PC-3 (cell line): ENCODE results near the gene CMTM8. TPM values are rescaled to one million over a fixed set of nuclear protein-coding genes. Genes with fewer than 3 reads are reported as not detected.

ENCODE experiments used
- ATAC-seq: fragments of 200-7000 bp; cut with Tn5 transposase; 2 replicates; pipeline ENCODE4 v1.9.1; 2020; ENCODE audit warnings: mild to moderate bottlenecking, moderate library complexity
- BruUV-seq: library from RNA; stranded (reverse); fragments of 400-500 nt; replicated peaks from 2 replicates; lab custom pipeline; 2021; lab: Mats Ljungman, UMichigan
- CTCF ChIA-PET: fragments of 300-600 bp; sonication (Branson Sonifier 250); formaldehyde crosslinking; loops from one replicate; lab custom pipeline; 2022; ENCODE audit warnings: antibody characterized with exemption; lab: Charles Lee
- POLR2A ChIA-PET: fragments of 300-600 bp; sonication (Branson Sonifier 250); formaldehyde crosslinking; loops from one replicate; lab custom pipeline; 2022; ENCODE audit warnings: antibody characterized with exemption; ENCODE audit not compliant: unreplicated experiment; lab: Charles Lee
- DNase-seq: peaks from one replicate; pipeline ENCODE4 v3.0.0-alpha.2; 2015
- H2AFZ ChIP-seq: fragments of 300-600 bp; sonication (generic); 2 replicates; pipeline ENCODE4 v1.6.0; 2016; ENCODE audit warnings: antibody characterized with exemption, low read length
- H3F3A ChIP-seq: fragments of 300-600 bp; sonication (generic); one replicate; pipeline ENCODE4 v1.6.0; 2017; ENCODE audit warnings: antibody characterized with exemption, low read length, control low read depth, mild to moderate bottlenecking; ENCODE audit not compliant: unreplicated experiment
- H3K27ac ChIP-seq: fragments of 300-600 bp; sonication (generic); 2 replicates; pipeline ENCODE4 v1.5.1; 2016; ENCODE audit warnings: mild to moderate bottlenecking, low read length
- H3K27me3 ChIP-seq: fragments of 300-600 bp; sonication (generic); 2 replicates; pipeline ENCODE4 v1.6.1; 2016; ENCODE audit warnings: low read length, mixed read lengths
- H3K36me3 ChIP-seq: fragments of 300-600 bp; sonication (generic); 2 replicates; pipeline ENCODE4 v1.6.1; 2016; ENCODE audit warnings: low read depth, mixed run types, low read length, mixed read lengths
- H3K4me1 ChIP-seq: fragments of 300-600 bp; sonication (generic); 2 replicates; pipeline ENCODE4 v1.5.1; 2016; ENCODE audit warnings: low read length; ENCODE audit not compliant: insufficient read depth
- H3K4me2 ChIP-seq: fragments of 300-600 bp; sonication (generic); 2 replicates; pipeline ENCODE4 v1.6.0; 2016; ENCODE audit warnings: low read length
- H3K4me3 ChIP-seq: fragments of 300-600 bp; sonication (generic); 2 replicates; pipeline ENCODE4 v1.5.1; 2016; ENCODE audit warnings: mild to moderate bottlenecking, low read length, mixed read lengths
- H3K79me2 ChIP-seq: fragments of 300-600 bp; sonication (generic); 2 replicates; pipeline ENCODE4 v1.6.1; 2017; ENCODE audit warnings: low read length, mixed read lengths
- H3K9ac ChIP-seq: fragments of 300-600 bp; sonication (generic); 2 replicates; pipeline ENCODE4 v1.6.0; 2016; ENCODE audit warnings: mild to moderate bottlenecking, low read length
- H3K9me2 ChIP-seq: fragments of 300-600 bp; sonication (generic); replicated peaks from 2 replicates; pipeline ENCODE4 v1.6.1; 2016; ENCODE audit warnings: mixed run types, low read length, mixed read lengths
- H3K9me3 ChIP-seq: fragments of 300-600 bp; sonication (generic); 2 replicates; pipeline ENCODE4 v1.6.1; 2016; ENCODE audit warnings: low read length, mixed read lengths
- H4K20me1 ChIP-seq: fragments of 300-600 bp; sonication (generic); 2 replicates; pipeline ENCODE4 v1.6.1; 2016; ENCODE audit warnings: low read length, mixed read lengths
- EZH2 ChIP-seq: fragments of 300-600 bp; sonication (generic); IDR thresholded peaks from one replicate; pipeline ENCODE4 v1.6.1; 2017; ENCODE audit warnings: antibody characterized with exemption, mild to moderate bottlenecking, low read length; ENCODE audit not compliant: unreplicated experiment
- EZH2phosphoT487 ChIP-seq: fragments of 300-600 bp; sonication (generic); IDR thresholded peaks from 2 replicates; pipeline ENCODE4 v1.6.1; 2018; ENCODE audit warnings: mild to moderate bottlenecking, antibody characterized with exemption, low read length, borderline replicate concordance
- intact Hi-C: fragments of 100-400 bp; cut with micrococcal nuclease; formaldehyde crosslinking; loops from 2 replicates; pipeline ENCODE4 v1.9.0; 2023
- total RNA-seq: library from RNA; depleted of rRNA; stranded (reverse); fragments of >200 nt; gene quantifications from 2 replicates; pipeline ENCODE4 v1.2.3, GENCODE V29; 2014
- TF ChIP-seq, protein P1 (sequence below): fragments of 300-600 bp; sonication (generic); conservative IDR thresholded peaks from 2 replicates; pipeline ENCODE4 v1.5.1; 2017; ENCODE audit warnings: antibody characterized with exemption, low read depth, mild to moderate bottlenecking, low read length

CMTM8 gene
- total RNA-seq, 1 experiment from 2014 or later, result 5.2 TPM

DNA sequence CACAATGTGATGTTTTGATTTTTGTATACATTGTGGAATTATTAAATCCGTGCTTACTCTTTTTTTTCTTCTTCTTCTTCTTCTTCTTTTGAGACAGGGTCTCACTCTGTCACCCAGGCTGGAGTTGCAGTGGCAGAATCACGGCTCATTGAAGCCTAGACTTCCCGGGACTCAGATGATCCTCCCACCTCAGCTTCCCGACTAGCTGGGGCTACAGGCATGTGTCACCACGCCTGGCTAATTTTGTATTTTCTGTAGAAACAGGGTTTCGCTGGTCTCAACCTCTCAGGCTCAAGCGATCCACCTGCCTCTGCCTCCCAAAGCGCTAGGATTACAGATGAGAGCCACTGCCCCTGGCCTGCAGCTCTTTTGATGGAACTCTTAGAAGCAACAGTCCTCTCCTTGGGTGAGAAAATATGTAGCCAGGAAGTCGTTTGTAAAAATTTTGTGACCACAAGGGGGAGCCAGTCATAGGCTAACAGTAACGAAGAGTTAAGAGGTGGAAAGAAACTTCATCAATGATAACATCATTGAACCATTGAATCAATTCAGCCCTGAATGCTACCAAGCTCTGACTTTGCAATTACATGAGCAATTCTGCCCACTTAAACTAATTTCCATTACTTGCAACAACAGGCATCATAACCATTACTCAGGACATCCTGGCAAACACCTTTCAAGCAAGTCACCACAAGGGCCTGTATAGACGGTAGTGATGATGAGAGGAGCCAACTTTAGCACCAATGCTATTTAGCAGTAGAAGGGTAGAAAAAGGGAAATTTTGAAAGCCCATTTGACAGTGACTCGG is 136.5 kb downstream of the CMTM8 start:
- Histone ChIP-seq H3K9me2 (no peaks in the 10 kb centered on the region), H3F3A (no peaks in the 10 kb centered on the region), H3K27ac (no peak overlapping the region), H3K79me2 (no peaks in the 10 kb centered on the region), H2AFZ (no peak overlapping the region), H3K36me3 (no peaks in the 10 kb centered on the region), H4K20me1 (no peaks in the 10 kb centered on the region), H3K4me3 (no peak overlapping the region), H3K4me2 (no peak overlapping the region), H3K27me3 (no peaks in the 10 kb centered on the region), H3K9ac (no peak overlapping the region), H3K4me1 (no peaks in the 10 kb centered on the region), H3K9me3 (no peaks in the 10 kb centered on the region)
- TF ChIP-seq EZH2phosphoT487, result no peak
- TF ChIP-seq, protein P1, sequence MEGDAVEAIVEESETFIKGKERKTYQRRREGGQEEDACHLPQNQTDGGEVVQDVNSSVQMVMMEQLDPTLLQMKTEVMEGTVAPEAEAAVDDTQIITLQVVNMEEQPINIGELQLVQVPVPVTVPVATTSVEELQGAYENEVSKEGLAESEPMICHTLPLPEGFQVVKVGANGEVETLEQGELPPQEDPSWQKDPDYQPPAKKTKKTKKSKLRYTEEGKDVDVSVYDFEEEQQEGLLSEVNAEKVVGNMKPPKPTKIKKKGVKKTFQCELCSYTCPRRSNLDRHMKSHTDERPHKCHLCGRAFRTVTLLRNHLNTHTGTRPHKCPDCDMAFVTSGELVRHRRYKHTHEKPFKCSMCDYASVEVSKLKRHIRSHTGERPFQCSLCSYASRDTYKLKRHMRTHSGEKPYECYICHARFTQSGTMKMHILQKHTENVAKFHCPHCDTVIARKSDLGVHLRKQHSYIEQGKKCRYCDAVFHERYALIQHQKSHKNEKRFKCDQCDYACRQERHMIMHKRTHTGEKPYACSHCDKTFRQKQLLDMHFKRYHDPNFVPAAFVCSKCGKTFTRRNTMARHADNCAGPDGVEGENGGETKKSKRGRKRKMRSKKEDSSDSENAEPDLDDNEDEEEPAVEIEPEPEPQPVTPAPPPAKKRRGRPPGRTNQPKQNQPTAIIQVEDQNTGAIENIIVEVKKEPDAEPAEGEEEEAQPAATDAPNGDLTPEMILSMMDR, result peak; percentile 85
- DNase-seq, result peak; percentile 92
- ChIA-PET POLR2A (interaction anchor here (0.5 kb wide), 1 partner anchor 128 kb away, joined by 7 read pairs; the partner anchor contains the start of gene CMTM6), CTCF (interaction anchor here (0.7 to 1.5 kb wide), 6 partner anchors 40 to 293 kb away, joined by 3 to 7 read pairs (median 4); no protein-coding TSS in a partner anchor)
- intact Hi-C loops, result loop anchor here (1.0 to 2.0 kb wide), 3 partner anchors 16 to 95 kb away; partner anchors contain the start of gene CMTM7
- peak; percentile 74 for ATAC-seq
- BruUV-seq, result no TSS peak

DNA sequence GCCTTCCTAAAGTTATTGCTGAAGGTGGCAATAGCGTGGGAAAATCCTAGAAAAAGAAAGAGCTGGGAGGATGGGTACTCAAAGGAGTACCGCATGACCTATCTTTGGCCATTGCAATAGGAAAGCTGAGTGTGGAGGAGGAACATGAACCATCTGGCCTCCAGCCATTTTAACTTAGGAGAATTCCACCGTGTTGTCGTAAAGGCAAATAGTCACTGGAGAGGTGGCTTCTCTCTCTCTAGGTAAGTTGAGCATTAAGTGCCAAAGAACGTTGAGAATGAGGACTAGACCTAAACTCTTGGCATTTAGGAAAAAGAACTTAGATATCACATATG is 137.1 kb downstream of the CMTM8 start:
- Histone ChIP-seq H3K9me2 (no peaks in the 10 kb centered on the region), H3K27ac (no peak overlapping the region), H3K27me3 (no peaks in the 10 kb centered on the region), H2AFZ (no peak overlapping the region), H3K9me3 (no peaks in the 10 kb centered on the region), H4K20me1 (no peaks in the 10 kb centered on the region), H3K4me1 (no peaks in the 10 kb centered on the region), H3K4me3 (no peak overlapping the region), H3K9ac (no peak overlapping the region), H3K4me2 (no peak overlapping the region), H3F3A (no peaks in the 10 kb centered on the region), H3K36me3 (no peaks in the 10 kb centered on the region), H3K79me2 (no peaks in the 10 kb centered on the region)
- CTCF ChIA-PET, result interaction anchor here (1.2 to 1.5 kb wide), 2 partner anchors 92 to 95 kb away, joined by 5 to 7 read pairs; no protein-coding TSS in a partner anchor
- ATAC-seq (no peak), DNase-seq (no peak)
- intact Hi-C loops, result loop anchor here (1.0 to 2.0 kb wide), 3 partner anchors 16 to 95 kb away; partner anchors contain the start of gene CMTM7
- no peak for TF ChIP-seq EZH2phosphoT487
- TF ChIP-seq EZH2, result no peak
- TF ChIP-seq, protein P1, result no peak
- no TSS peak for BruUV-seq
- POLR2A ChIA-PET, result interaction anchor here (0.6 kb wide), 1 partner anchor 13 kb away, joined by 3 read pairs; no protein-coding TSS in a partner anchor

DNA sequence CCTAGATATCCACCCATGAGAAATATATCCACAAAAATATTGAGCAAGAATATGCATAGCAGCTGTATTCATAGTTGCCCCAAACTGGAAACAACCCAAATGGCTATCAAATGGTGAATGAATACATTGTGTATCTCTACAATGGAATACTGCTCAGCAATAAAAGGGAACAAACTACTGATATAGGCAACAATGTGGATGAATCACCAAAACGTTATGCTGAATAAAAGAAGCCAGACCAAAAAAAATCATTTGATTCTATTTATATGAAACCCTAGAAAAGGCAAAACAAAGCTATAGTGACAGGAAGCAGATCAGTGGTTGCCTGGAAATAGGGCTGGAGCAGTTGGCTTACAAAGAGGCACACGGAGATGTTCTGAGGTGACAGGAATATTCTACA is 137.6 kb downstream of the CMTM8 start:
- Histone ChIP-seq H3F3A (no peaks in the 10 kb centered on the region), H3K36me3 (no peaks in the 10 kb centered on the region), H3K9me2 (no peaks in the 10 kb centered on the region), H3K9ac (no peak overlapping the region), H3K79me2 (no peaks in the 10 kb centered on the region), H3K9me3 (no peaks in the 10 kb centered on the region), H3K27ac (no peak overlapping the region), H2AFZ (no peak overlapping the region), H3K4me1 (no peaks in the 10 kb centered on the region), H4K20me1 (no peaks in the 10 kb centered on the region), H3K4me3 (no peak overlapping the region), H3K4me2 (no peak overlapping the region), H3K27me3 (no peaks in the 10 kb centered on the region)
- ATAC-seq (peak; percentile 47), DNase-seq (peak; percentile 26)
- intact Hi-C loops, result no loop called here
- no TSS peak for BruUV-seq
- POLR2A ChIA-PET, result interaction anchor here (0.6 kb wide), 1 partner anchor 12 kb away, joined by 3 read pairs; no protein-coding TSS in a partner anchor
- CTCF ChIA-PET, result interaction anchor here (1.4 to 1.5 kb wide), 2 partner anchors 92 to 94 kb away, joined by 4 to 7 read pairs; no protein-coding TSS in a partner anchor
- no peak for TF ChIP-seq EZH2phosphoT487
- TF ChIP-seq, protein P1, result no peak
- TF ChIP-seq EZH2, result no peak
